Fibroblast of skin of right biceps (primary cell): Measurements from ENCODE around the gene RBM5.
A peak's percentile ranks its signal among the peaks of the same experiment; 100 is the strongest.
"Not testable (repeated sequence)": the region's sequence is repeated elsewhere in the genome, so short reads cannot be mapped to it uniquely, and the experiment has no call there.

Source experiments
- DNase-seq: peaks from one replicate; pipeline ENCODE4 v3.0.0-alpha.2; 2013

RBM5 gene

DNA sequence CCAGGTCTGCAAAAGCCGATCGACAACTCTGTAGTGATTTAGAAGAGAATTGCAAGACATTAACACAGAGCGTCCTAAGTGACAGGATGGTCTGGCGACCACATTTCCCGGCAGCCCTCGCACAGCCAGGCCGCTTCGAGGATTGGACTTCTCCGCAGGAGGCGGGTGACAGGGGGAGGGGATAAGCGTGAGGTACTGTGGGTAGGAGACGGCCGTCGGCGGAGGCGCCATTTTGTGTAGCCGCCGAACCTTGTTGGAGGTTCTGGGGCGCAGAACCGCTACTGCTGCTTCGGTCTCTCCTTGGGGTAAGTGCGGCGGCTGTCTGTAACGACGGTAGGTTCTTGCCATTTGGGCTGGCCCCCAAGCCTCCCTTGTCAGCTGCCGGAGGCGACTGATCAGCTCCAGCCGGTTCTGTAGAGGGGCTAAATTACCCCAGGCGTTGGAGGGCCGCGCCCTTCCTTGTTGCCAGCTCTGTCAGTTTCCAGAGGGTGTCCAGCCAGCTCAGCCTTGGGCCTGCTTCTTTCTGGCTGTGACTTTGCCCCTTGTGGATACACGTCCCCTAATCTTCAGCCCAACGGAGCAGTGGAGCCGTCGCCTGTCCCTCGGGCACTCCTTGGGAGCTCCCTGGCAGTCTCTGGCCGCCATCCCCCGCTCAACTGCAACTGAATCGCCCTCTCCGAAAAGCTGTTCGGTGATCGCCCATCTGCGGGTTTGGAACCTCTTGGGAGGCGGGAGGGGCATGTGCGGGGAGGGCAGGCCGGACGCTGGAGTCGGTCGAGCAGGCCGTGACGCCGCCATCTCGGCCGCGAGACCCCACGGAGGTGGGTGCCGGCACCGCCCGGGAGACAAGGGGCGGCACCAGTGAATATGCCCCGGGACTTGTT, at the start of gene RBM5:
Gene RBM5, plus strand, starts transcription at position 195 of the 884 bp plus-strand sequence. CDS start 1,516 bp downstream, outside the sequence.
- DNase-seq = peak; percentile 93

DNA sequence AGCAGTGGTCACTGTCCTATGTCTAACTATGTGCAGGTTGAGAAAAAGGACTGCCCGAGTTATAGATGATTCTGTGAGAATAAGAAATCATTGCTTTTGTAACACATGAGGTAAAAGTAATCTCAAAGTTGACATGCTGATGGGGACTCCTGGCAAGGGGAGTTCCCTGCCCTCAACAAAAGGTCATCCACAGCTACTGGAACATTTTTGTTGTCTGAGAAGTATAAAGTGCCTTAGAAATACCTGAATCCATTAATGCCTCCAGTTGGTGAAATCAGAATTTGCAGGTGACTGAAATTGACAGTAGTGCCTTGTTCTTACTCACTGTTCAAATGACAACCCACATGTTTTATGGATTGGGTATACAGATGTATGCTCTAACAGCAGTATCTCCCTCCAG, 43.7 kb upstream of the RBM5 start:
- DNase-seq = no peak

- no peak for DNase-seq
These were observed 41.3 kb upstream of the RBM5 start for GRCh38 chr3:50047426-50047825.

- DNase-seq = peak; percentile 80
These were observed 38.4 kb upstream of the RBM5 start for GRCh38 chr3:50050361-50050760.

DNA sequence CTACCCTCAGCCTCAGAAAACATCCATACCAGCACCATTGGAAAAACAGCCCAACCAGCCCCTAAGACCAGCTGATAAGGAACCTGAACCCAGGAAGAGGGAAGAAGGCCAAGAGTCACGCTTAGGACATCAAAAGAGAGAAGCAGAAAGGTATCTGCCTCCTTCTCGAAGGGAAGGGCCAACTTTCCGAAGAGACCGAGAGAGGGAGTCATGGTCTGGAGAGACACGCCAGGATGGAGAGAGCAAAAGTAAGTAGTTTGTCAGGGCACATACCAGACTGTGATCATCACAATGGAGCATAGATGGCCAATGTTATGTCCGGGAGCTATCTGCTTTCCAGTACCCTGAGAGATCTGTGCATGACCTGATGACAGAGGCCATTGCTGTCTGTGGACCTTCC, 31.0 kb upstream of the RBM5 start:
- no peak for DNase-seq

DNA sequence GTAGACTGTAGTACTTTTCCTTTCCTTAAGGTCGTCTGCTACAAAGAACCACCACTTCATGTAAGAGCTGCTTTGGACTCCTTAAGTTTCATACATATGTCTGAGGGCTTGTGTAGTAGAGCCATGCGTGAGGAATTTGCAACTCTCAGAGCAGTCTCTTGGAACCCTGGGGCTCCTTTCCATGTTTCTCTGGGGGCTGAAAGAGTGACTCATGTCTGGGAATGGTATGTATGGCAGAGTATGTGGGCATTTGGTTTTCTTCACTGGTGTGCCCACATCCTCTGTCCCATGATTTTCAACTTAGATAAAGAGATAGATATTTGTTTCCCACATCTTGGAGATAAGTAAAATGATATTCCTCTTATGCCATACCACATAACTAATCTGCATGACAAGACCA, 20.6 kb upstream of the RBM5 start:
- DNase-seq = peak; percentile 59

DNA sequence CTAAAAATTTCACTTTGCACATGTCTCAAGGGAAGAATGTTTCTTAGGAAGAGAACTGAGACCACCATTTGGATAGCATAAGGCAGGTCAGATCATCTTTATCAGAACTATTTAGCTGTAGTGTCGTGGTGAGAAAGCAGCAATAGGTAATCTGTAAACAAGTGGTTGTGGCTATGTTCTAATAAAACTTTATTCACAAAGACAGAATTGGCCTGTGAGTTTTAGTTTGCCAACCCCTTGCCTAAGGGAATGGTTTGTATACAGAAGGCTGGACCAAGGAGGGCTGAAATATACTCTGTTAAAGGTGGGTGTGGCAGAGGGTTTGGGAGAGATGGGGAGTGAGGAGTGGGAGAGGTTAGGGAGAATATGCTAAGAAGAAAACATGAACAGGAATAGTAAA, 10.6 kb upstream of the RBM5 start:
- DNase-seq = no peak

GRCh38 chr3:50078622-50079021, 10.1 kb upstream of the RBM5 start:
- no peak for DNase-seq

DNA sequence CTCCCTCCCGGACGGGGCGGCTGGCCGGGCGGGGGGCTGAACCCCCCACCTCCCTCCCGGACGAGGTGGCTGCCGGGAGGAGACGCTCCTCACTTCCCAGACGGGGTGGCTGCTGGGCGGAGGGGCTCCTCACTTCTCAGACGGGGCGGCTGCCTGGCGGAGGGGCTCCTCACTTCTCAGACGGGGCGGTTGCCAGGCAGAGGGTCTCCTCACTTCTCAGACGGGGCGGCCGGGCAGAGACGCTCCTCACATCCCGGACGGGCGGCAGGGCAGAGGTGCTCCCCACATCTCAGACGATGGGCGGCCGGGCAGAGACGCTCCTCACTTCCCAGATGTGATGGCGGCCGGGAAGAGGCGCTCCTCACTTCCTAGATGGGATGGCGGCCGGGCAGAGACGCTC, 3.8 kb upstream of the RBM5 start:
- DNase-seq = not testable (repeated sequence)

GRCh38 chr3:50089609-50089945, 858 bp downstream of the RBM5 start:
- peak; percentile 35 for DNase-seq

GRCh38 chr3:50090984-50091383, 2.3 kb downstream of the RBM5 start:
- no peak for DNase-seq

- DNase-seq = no peak
These were observed 6.8 kb downstream of the RBM5 start for GRCh38 chr3:50095352-50095998.

DNA sequence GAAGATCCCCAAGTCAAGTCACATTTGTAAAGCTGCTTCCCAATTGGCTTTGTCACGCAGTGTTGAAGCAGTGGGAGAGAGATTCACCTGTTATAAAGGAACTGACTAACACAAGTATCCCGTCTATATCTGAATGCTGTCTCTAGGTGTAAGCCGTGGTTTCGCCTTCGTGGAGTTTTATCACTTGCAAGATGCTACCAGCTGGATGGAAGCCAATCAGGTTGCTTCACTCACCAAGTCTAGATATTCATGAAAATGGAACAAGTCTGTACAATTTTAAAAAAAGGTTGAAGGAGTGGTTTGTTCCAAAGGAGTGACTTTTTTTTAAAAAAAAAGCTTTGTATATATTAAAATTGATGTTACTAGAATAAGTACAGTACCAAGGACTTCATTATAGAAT, 11.7 kb downstream of the RBM5 start:
- no peak for DNase-seq

DNA sequence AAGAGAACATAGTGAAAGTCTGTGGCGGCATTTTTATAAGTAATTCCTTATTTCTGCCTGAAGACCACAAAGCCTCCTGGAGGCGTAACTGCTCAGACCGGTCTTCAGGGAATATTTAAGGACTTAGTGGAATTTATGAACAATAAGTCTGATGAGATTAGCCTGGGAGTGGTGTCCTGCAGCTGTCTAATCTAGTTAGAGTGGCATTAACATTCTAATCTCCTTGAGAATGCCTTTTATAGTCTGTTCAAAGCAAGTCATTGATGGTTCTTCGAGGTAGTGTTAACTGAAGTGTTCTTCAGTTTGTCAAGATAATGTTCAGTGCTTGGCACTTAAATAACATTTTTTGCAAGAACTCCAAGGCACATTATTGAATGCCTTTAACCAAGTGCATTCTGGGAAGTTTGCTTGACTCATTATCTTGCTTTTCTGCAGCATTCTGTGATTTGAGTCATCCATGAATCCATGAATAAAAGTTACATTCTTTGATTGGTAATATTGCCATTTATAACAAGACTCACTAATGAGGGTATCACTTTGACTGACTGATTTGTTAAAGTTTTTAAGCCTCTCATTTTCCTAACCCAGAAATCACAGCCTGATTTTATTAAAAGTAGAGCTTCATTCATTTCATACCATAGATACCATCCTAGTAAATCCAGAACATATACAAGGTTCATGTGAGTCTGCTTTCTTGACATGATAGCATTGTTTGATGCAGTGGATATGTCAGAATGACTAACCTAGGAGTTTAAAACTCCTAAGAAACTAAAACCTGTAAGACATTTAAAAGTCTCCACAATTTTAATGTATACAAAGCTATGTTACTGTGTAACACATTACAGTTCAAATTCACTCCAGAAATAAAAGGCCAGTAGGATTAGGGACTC, 12.5 kb downstream of the RBM5 start:
- DNase-seq = peak; percentile 49

GRCh38 chr3:50102558-50102957, 13.8 kb downstream of the RBM5 start:
- no peak for DNase-seq

DNA sequence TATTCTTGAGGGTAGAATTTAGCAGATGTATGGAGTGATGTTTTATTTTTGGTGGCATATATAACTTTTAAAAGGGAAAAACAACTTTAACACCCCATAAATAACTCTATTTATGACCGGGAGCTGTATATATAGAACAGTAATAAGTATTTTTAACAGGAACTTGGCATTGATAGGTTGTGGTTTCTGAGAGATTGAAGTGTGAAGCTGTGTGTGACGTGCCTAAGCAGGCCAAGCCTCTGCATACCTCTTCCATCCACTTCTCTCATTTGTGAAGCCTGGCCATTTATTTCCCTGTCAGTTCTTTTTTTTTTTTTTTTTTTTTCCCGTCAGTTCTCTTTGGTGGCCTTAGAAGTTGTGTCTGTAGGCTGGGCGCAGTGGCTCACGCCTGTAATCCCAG, 23.0 kb downstream of the RBM5 start:
- DNase-seq = no peak

DNA sequence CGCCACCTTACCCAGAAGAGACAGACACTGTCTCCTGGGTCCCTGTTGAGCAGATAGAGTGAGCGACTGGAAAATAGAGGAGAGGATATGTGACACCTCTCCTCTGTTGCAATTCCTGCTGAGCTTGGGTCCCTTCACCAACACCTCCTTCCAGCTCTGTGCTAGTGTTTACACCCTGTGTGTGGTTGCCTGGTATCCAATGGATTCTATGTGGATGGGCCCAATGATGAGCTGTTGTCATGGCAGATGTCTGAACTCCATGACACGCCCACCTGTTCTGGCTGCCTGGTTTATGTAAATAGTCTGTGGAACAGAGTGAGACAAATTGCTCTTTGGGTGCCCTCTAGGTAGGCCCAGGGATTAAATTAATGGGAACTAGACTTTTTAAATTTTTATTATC, 23.7 kb downstream of the RBM5 start:
- DNase-seq = no peak

GRCh38 chr3:50117120-50117519, 28.4 kb downstream of the RBM5 start:
- DNase-seq = no peak

DNA sequence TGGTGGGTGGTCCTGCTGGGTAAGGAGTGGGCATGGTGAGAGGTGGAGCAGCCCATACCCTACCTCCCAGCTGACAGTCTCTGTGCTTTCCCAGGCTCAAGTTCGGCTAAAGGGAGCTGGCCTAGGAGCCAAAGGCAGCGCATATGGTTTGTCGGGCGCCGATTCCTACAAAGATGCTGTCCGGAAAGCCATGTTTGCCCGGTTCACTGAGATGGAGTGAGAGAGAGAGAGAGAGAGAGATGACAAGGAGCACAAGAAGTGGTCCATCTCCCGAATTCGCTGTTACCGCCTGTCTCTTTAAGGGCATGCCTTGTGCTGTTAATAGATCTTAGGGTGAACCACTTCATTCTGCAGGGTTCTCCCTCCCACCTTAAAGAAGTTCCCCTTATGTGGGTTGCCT, 29.5 kb downstream of the RBM5 start:
- no peak for DNase-seq

DNA sequence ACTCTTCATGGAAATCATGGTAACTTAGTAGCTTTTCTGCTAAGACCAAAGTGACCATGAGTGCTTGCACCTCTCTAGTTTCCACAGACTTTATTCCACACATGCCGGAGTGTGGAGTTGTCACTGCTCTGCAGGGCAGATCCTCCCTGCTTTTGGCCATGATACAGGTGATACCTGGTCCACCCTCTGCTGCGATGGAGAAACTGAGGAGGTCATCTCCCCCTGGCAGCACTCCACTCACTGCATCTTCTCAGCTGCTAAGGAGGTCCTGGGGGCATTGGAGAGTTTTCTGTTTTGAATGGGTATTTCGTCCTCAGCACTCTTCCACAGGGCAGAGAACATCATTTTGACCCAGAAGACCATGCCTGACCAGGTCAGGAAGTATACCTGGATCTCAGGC, 31.1 kb downstream of the RBM5 start:
- DNase-seq = no peak

DNA sequence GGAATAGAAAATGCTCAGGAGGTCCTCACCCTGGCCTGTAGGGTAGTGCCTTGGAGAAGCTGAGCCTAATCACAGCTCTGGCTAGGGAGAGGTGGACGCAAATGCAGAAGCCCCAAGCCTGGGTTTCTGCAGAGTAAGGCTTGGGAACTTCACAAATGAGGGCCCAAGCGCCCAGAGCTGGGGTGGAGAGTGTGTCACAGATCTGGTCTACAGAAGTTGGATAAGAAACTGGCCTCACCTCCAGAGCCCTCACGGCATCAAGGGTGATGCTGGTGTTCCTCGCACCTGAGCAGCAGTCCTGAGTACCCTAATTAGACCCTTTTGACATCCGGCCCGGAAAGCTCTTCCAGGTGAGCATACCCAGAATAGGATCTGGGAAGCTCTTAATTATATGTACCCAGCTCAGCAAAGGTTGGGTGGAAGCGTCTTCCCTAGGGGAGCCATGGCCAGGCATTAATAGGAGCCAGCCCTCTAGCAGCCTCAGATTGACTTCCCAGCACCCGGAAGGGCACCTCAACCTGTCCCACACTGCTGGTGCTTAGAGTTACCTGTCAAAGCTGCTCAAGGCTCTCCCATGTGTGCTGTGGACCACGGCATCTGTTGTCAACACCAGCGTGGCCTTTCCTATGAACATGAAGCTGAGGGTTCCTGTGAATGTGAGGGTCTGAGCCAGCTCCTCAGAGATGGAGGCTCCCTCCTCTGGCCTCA, 31.8 kb downstream of the RBM5 start:
- DNase-seq = no peak

- peak; percentile 75 for DNase-seq
These were observed 32.6 kb downstream of the RBM5 start for GRCh38 chr3:50121072-50122032.
